ENCODE measurements around the gene GRAP2. TPM values are rescaled to one million over a fixed set of nuclear protein-coding genes. Genes with fewer than 3 reads are reported as not detected.

GRAP2 gene
- total RNA-seq, 1 experiment from 2014 or later = not detected

DNA sequence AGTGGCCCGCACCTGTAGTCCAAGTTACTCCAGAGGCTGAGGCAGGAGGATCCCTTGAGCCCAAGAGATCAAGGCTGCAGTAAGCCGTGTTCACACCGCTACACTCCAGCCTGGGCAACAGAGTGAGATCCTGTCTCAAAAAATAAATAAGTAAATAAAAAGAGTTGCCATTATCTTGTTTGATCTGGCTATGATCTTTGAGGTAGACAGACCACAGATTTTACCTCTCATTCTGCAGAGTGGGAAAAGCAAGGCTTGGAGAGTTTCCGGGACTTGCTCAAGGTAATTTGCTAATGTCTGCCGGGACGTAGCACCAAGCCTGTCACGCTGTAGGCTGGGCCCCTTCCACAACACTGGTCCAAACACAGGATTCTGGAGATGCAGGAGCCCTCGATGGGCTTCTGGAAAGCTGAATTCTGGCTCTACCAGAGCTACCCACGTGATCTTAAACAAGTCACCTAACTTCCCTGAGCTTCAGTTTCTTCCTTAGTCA lies 6.8 kb downstream of the GRAP2 start:
- H3K9me3 Mint-ChIP-seq (ENCODE audit: unreplicated experiment) = no peaks in the 10 kb centered on the region
- no peak for DNase-seq
- Histone ChIP-seq H3K36me3 (ENCODE audit: control insufficient read depth, insufficient read depth, low read length) (no peaks in the 10 kb centered on the region), H3K27me3 (replicated peaks; ENCODE audit: control insufficient read depth, insufficient read depth, low read length) (no peaks in the 10 kb centered on the region; the same call in 1 of the 2 replicates), H3K4me3 (ENCODE audit: low read depth, low read length) (no peak overlapping the region), H3K4me1 (no peaks in the 10 kb centered on the region), H3K9me3 (no peaks in the 10 kb centered on the region)
- H3K27ac Mint-ChIP-seq (ENCODE audit: unreplicated experiment) = no peak overlapping the region
- no peaks in the 10 kb centered on the region for H3K36me3 Mint-ChIP-seq (ENCODE audit: insufficient read depth, unreplicated experiment)
- ChIA-PET CTCF (no interaction called here), POLR2A (no interaction called here)
- no peaks in the 10 kb centered on the region for H3K4me1 Mint-ChIP-seq (ENCODE audit: low read depth, unreplicated experiment)
- intact Hi-C loops (cut with micrococcal nuclease; ENCODE audit: unreplicated experiment) = no loop called here
- no peak overlapping the region for H3K4me3 Mint-ChIP-seq (ENCODE audit: unreplicated experiment)
- H3K27me3 Mint-ChIP-seq (ENCODE audit: insufficient read depth, unreplicated experiment) = peaks cover 18% of the 10 kb centered on the region
- TF ChIP-seq, protein P1, sequence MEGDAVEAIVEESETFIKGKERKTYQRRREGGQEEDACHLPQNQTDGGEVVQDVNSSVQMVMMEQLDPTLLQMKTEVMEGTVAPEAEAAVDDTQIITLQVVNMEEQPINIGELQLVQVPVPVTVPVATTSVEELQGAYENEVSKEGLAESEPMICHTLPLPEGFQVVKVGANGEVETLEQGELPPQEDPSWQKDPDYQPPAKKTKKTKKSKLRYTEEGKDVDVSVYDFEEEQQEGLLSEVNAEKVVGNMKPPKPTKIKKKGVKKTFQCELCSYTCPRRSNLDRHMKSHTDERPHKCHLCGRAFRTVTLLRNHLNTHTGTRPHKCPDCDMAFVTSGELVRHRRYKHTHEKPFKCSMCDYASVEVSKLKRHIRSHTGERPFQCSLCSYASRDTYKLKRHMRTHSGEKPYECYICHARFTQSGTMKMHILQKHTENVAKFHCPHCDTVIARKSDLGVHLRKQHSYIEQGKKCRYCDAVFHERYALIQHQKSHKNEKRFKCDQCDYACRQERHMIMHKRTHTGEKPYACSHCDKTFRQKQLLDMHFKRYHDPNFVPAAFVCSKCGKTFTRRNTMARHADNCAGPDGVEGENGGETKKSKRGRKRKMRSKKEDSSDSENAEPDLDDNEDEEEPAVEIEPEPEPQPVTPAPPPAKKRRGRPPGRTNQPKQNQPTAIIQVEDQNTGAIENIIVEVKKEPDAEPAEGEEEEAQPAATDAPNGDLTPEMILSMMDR (IDR thresholded peaks at IDR 0.05; ENCODE audit: insufficient read depth in 1 of 2, low read depth in 1 of 2, low read length in 1 of 2, severe bottlenecking in 1 of 2, unreplicated experiment in 1 of 2) = no peak
- BruUV-seq (replicated peaks) = no TSS peak

DNA sequence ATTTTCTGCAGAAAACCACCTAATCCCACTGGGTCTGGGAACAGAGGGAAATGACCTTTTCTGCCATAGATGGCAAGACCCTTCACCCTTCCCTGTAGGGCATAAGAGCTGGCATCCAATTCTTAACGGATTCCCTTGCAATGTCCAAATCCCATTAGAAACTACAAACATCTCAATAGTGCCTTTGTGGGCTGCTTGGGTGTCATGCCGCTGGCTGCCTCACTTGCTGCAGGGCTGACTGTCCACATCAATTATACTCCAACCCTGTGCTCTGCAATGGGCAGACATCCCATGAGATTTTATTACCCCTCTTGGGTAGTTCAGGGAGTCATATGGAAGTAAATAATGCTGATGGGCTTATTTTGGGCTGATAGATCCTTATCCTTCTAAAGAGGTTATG lies 7.3 kb downstream of the GRAP2 start:
- POLR2A ChIA-PET = no interaction called here
- Mint-ChIP-seq H3K4me1 (ENCODE audit: low read depth, unreplicated experiment) (no peaks in the 10 kb centered on the region), H3K4me3 (ENCODE audit: unreplicated experiment) (no peak overlapping the region), H3K9me3 (ENCODE audit: unreplicated experiment) (no peaks in the 10 kb centered on the region), H3K27me3 (ENCODE audit: insufficient read depth, unreplicated experiment) (peaks cover 18% of the 10 kb centered on the region), H3K27ac (ENCODE audit: unreplicated experiment) (no peak overlapping the region), H3K36me3 (ENCODE audit: insufficient read depth, unreplicated experiment) (no peaks in the 10 kb centered on the region)
- TF ChIP-seq, protein P1 (IDR thresholded peaks at IDR 0.05; ENCODE audit: insufficient read depth in 1 of 2, low read depth in 1 of 2, low read length in 1 of 2, severe bottlenecking in 1 of 2, unreplicated experiment in 1 of 2) = no peak
- Histone ChIP-seq H3K36me3 (ENCODE audit: control insufficient read depth, insufficient read depth, low read length) (no peaks in the 10 kb centered on the region), H3K27me3 (replicated peaks; ENCODE audit: control insufficient read depth, insufficient read depth, low read length) (no peaks in the 10 kb centered on the region; the same call in 1 of the 2 replicates), H3K9me3 (no peaks in the 10 kb centered on the region), H3K4me1 (no peaks in the 10 kb centered on the region), H3K4me3 (ENCODE audit: low read depth, low read length) (no peak overlapping the region)
- intact Hi-C loops (cut with micrococcal nuclease; ENCODE audit: unreplicated experiment) = no loop called here
- CTCF ChIA-PET = no interaction called here
- no peak for DNase-seq
- BruUV-seq (replicated peaks) = no TSS peak

DNA sequence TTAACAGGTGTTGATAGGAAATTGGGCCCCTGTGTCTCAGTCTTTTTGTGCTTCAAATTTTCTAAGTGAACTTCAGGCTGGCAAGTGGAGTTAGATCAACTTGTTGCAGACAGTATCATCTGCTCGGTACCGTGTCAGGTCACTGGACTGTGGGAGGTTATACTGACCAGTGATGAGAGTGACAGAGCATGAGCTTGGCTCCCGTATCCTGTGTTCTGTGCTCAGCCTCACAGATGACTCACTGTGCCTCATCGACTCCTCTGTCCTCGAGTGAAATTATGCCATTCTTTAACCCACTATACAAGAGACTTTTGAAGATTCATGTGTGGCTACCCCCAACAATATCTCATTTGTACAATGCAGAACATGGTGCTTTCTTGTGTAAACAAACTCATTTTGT lies 7.9 kb downstream of the GRAP2 start:
- H3K36me3 Mint-ChIP-seq (ENCODE audit: insufficient read depth, unreplicated experiment) = no peaks in the 10 kb centered on the region
- peaks cover 18% of the 10 kb centered on the region for H3K27me3 Mint-ChIP-seq (ENCODE audit: insufficient read depth, unreplicated experiment)
- POLR2A ChIA-PET = no interaction called here
- CTCF ChIA-PET = no interaction called here
- TF ChIP-seq, protein P1 (IDR thresholded peaks at IDR 0.05; ENCODE audit: insufficient read depth in 1 of 2, low read depth in 1 of 2, low read length in 1 of 2, severe bottlenecking in 1 of 2, unreplicated experiment in 1 of 2) = no peak
- no peaks in the 10 kb centered on the region for H3K36me3 ChIP-seq (ENCODE audit: control insufficient read depth, insufficient read depth, low read length)
- H3K4me3 ChIP-seq (ENCODE audit: low read depth, low read length) = no peak overlapping the region
- H3K9me3 Mint-ChIP-seq (ENCODE audit: unreplicated experiment) = no peaks in the 10 kb centered on the region
- H3K27ac Mint-ChIP-seq (ENCODE audit: unreplicated experiment) = no peak overlapping the region
- BruUV-seq (replicated peaks) = no TSS peak
- H3K4me1 ChIP-seq = no peaks in the 10 kb centered on the region
- H3K27me3 ChIP-seq (replicated peaks; ENCODE audit: control insufficient read depth, insufficient read depth, low read length) = no peaks in the 10 kb centered on the region; the same call in 1 of the 2 replicates
- DNase-seq = no peak
- no peaks in the 10 kb centered on the region for H3K9me3 ChIP-seq
- H3K4me3 Mint-ChIP-seq (ENCODE audit: unreplicated experiment) = no peak overlapping the region
- intact Hi-C loops (cut with micrococcal nuclease; ENCODE audit: unreplicated experiment) = no loop called here
- H3K4me1 Mint-ChIP-seq (ENCODE audit: low read depth, unreplicated experiment) = no peaks in the 10 kb centered on the region
